ENCODE data around the gene TSC2.

The TSC2 gene

GRCh38 chr16:2043667-2044451 is 3.9 kb upstream of the TSC2 start:
- no peak for DNase-seq (ENCODE audit: low read depth)

GRCh38 chr16:2044541-2044940 is 3.2 kb upstream of the TSC2 start:
- DNase-seq (ENCODE audit: low read depth), result no peak

GRCh38 chr16:2045965-2046892 is 1.6 kb upstream of the TSC2 start:
- no peak for DNase-seq (ENCODE audit: low read depth)

GRCh38 chr16:2046893-2047329 is 874 bp upstream of the TSC2 start:
- DNase-seq (ENCODE audit: low read depth), result no peak

- no peak for DNase-seq (ENCODE audit: low read depth)
These were observed 345 bp downstream of the TSC2 start for GRCh38 chr16:2048116-2048543.

GRCh38 chr16:2053211-2053610 is 5.4 kb downstream of the TSC2 start:
- DNase-seq (ENCODE audit: low read depth), result no peak

GRCh38 chr16:2053897-2054296 is 6.1 kb downstream of the TSC2 start:
- DNase-seq (ENCODE audit: low read depth), result no peak

GRCh38 chr16:2054543-2055245 is 6.9 kb downstream of the TSC2 start:
- DNase-seq (ENCODE audit: low read depth), result no peak

GRCh38 chr16:2056077-2056476 is 8.3 kb downstream of the TSC2 start:
- no peak for DNase-seq (ENCODE audit: low read depth)

- no peak for DNase-seq (ENCODE audit: low read depth)
These were observed 9.1 kb downstream of the TSC2 start for GRCh38 chr16:2056681-2057407.

- no peak for DNase-seq (ENCODE audit: low read depth)
These were observed 9.7 kb downstream of the TSC2 start for GRCh38 chr16:2057438-2057837.

- DNase-seq (ENCODE audit: low read depth), result no peak
These were observed 10.6 kb downstream of the TSC2 start for GRCh38 chr16:2058420-2058819.

GRCh38 chr16:2058872-2059271 is 11.1 kb downstream of the TSC2 start:
- DNase-seq (ENCODE audit: low read depth), result no peak

- no peak for DNase-seq (ENCODE audit: low read depth)
These were observed 12.6 kb downstream of the TSC2 start for GRCh38 chr16:2060346-2060745.

- no peak for DNase-seq (ENCODE audit: low read depth)
These were observed 13.2 kb downstream of the TSC2 start for GRCh38 chr16:2061023-2061422.

GRCh38 chr16:2061526-2061925 is 13.7 kb downstream of the TSC2 start:
- DNase-seq (ENCODE audit: low read depth), result no peak

- no peak for DNase-seq (ENCODE audit: low read depth)
These were observed 15.0 kb downstream of the TSC2 start for GRCh38 chr16:2062801-2063200.

GRCh38 chr16:2063861-2064260 is 16.1 kb downstream of the TSC2 start:
- no peak for DNase-seq (ENCODE audit: low read depth)

GRCh38 chr16:2064368-2064945 is 16.7 kb downstream of the TSC2 start:
- DNase-seq (ENCODE audit: low read depth), result no peak

GRCh38 chr16:2066139-2066538 is 18.4 kb downstream of the TSC2 start:
- DNase-seq (ENCODE audit: low read depth), result no peak
